Loucy (cell line): ENCODE measurements around the gene SSH3.

Experiments used
- H2AFZ ChIP-seq: fragments of 200-600 bp; sonication (generic); 2 replicates; pipeline ENCODE4 v1.6.0; 2016; ENCODE audit warnings: antibody characterized with exemption, mild to moderate bottlenecking, low read length, moderate library complexity
- H3F3A ChIP-seq: fragments of 200-600 bp; 2 replicates; pipeline ENCODE4 v1.6.0; 2016; ENCODE audit warnings: antibody characterized with exemption, low read depth, mild to moderate bottlenecking
- H3K27me3 ChIP-seq: fragments of 200-600 bp; sonication (generic); 2 replicates; pipeline ENCODE4 v1.6.1; 2014; ENCODE audit warnings: low read length, mild to moderate bottlenecking; ENCODE audit not compliant: insufficient read depth, poor library complexity, severe bottlenecking
- H3K36me3 ChIP-seq: fragments of 200-600 bp; sonication (generic); 2 replicates; pipeline ENCODE4 v1.6.1; 2016; ENCODE audit warnings: low read length; ENCODE audit not compliant: insufficient read depth
- H3K4me1 ChIP-seq: fragments of 200-600 bp; sonication (generic); 2 replicates; pipeline ENCODE4 v1.5.1; 2014; ENCODE audit warnings: low read length, mild to moderate bottlenecking; ENCODE audit not compliant: insufficient read depth, poor library complexity, severe bottlenecking
- H3K4me2 ChIP-seq: fragments of 200-600 bp; sonication (generic); 2 replicates; pipeline ENCODE4 v1.6.0; 2014; ENCODE audit warnings: antibody characterized with exemption, low read length, low read depth, mild to moderate bottlenecking; ENCODE audit not compliant: poor library complexity, severe bottlenecking
- H3K4me3 ChIP-seq: fragments of 200-600 bp; sonication (generic); 2 replicates; pipeline ENCODE4 v1.5.1; 2014; ENCODE audit warnings: low read length, mild to moderate bottlenecking, mixed read lengths; ENCODE audit not compliant: poor library complexity, severe bottlenecking
- H3K79me2 ChIP-seq: fragments of 200-600 bp; sonication (generic); 2 replicates; pipeline ENCODE4 v1.6.1; 2014; ENCODE audit warnings: low read length; ENCODE audit not compliant: insufficient read depth
- H3K9ac ChIP-seq: fragments of 200-600 bp; sonication (generic); 2 replicates; pipeline ENCODE4 v1.6.0; 2014; ENCODE audit warnings: mild to moderate bottlenecking, low read depth, low read length, moderate library complexity; ENCODE audit not compliant: poor library complexity, severe bottlenecking
- H3K9me2 ChIP-seq: fragments of 200-600 bp; sonication (generic); replicated peaks from 2 replicates; pipeline ENCODE4 v1.6.1; 2016; ENCODE audit warnings: low read depth, low read length, mixed read lengths
- H3K9me3 ChIP-seq: fragments of 200-600 bp; sonication (generic); 2 replicates; pipeline ENCODE4 v1.6.1; 2014; ENCODE audit warnings: mild to moderate bottlenecking, antibody characterized with exemption, low read length, low read depth; ENCODE audit not compliant: insufficient read depth
- H4K20me1 ChIP-seq: fragments of 200-600 bp; sonication (generic); 2 replicates; pipeline ENCODE4 v1.6.0; 2014; ENCODE audit warnings: antibody characterized with exemption, low read length, mild to moderate bottlenecking; ENCODE audit not compliant: insufficient read depth, poor library complexity, severe bottlenecking
- EZH2phosphoT487 ChIP-seq: fragments of 200-600 bp; IDR thresholded peaks from 2 replicates; pipeline ENCODE4 v1.6.1; 2018; ENCODE audit warnings: antibody characterized with exemption, mild to moderate bottlenecking, moderate library complexity, borderline replicate concordance
- TF ChIP-seq, protein P1 (sequence below): fragments of 200-600 bp; sonication (generic); conservative IDR thresholded peaks from 2 replicates; pipeline ENCODE4 v1.5.1; 2014; ENCODE audit warnings: mild to moderate bottlenecking, antibody characterized with exemption, low read length

SSH3 gene

DNA sequence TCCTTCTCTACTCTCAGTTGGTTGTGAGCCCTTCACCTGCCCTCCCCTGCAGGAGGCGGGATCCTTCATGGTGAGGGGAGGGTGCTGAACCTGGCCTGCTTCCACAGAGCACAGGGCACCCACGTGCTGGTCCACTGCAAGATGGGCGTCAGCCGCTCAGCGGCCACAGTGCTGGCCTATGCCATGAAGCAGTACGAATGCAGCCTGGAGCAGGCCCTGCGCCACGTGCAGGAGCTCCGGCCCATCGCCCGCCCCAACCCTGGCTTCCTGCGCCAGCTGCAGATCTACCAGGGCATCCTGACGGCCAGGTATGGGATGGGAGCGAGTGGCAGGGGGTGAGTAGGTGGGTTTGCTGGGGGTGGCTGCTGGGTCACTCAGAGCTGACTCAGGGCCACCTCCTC, 6.3 kb downstream of the SSH3 start:
- no peaks in the 10 kb centered on the region for H3K79me2 ChIP-seq
- H3K4me2 ChIP-seq, result no peak overlapping the region
- no peaks in the 10 kb centered on the region for H3K9me2 ChIP-seq
- peaks cover 10% of the 10 kb centered on the region for H3K4me1 ChIP-seq
- no peaks in the 10 kb centered on the region for H4K20me1 ChIP-seq
- H3F3A ChIP-seq, result no peaks in the 10 kb centered on the region
- H3K4me3 ChIP-seq, result no peak overlapping the region
- TF ChIP-seq EZH2phosphoT487, result no peak
- TF ChIP-seq, protein P1, sequence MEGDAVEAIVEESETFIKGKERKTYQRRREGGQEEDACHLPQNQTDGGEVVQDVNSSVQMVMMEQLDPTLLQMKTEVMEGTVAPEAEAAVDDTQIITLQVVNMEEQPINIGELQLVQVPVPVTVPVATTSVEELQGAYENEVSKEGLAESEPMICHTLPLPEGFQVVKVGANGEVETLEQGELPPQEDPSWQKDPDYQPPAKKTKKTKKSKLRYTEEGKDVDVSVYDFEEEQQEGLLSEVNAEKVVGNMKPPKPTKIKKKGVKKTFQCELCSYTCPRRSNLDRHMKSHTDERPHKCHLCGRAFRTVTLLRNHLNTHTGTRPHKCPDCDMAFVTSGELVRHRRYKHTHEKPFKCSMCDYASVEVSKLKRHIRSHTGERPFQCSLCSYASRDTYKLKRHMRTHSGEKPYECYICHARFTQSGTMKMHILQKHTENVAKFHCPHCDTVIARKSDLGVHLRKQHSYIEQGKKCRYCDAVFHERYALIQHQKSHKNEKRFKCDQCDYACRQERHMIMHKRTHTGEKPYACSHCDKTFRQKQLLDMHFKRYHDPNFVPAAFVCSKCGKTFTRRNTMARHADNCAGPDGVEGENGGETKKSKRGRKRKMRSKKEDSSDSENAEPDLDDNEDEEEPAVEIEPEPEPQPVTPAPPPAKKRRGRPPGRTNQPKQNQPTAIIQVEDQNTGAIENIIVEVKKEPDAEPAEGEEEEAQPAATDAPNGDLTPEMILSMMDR, result no peak
- no peak overlapping the region for H2AFZ ChIP-seq
- no peaks in the 10 kb centered on the region for H3K36me3 ChIP-seq
- no peak overlapping the region for H3K9ac ChIP-seq
- H3K9me3 ChIP-seq, result no peaks in the 10 kb centered on the region
- no peaks in the 10 kb centered on the region for H3K27me3 ChIP-seq

DNA sequence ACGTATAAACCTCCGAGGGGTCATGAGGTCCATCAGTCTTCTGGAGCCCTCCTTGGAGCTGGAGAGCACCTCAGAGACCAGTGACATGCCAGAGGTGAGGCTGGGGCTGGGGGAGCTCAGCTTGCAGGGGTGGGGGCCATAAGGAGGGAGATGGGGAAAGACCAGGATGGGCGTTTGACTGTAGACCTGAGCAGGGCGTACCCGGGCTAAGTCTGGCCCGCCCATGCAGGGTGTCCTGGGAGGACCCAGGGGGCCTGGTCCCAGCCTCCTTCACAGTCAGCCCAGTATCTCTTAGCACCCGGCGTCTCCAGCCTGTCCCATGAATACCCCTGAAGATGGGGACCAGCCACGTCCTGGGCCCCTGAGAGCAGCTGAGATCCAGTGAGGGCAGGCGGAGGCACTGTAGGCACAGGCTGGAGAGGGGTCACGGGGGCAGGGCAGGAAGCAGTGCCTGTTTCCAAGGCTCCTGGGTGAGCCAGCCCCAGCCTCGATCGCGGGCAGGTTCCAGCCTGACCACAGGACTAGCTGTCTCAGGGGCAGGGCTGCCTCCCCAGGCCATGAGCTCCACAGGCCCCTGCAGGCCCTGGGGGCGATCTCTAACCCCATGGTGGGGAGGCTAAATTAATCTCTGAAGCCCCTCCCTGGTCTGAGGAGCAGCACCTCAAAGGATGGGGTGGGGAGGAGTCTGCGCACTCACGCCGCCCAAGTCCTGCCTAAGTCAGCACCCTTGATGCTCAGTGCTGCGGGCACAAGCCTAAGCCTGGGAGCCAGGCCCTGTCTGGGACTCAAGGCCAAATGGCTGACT, 7.1 kb downstream of the SSH3 start:
- Histone ChIP-seq H3K36me3 (no peaks in the 10 kb centered on the region), H3K9me2 (no peaks in the 10 kb centered on the region), H3K4me1 (peaks cover 10% of the 10 kb centered on the region), H3K4me2 (no peak overlapping the region), H3K79me2 (no peaks in the 10 kb centered on the region), H3K27me3 (no peaks in the 10 kb centered on the region), H3F3A (no peaks in the 10 kb centered on the region), H3K9ac (no peak overlapping the region), H2AFZ (no peak overlapping the region), H4K20me1 (no peaks in the 10 kb centered on the region), H3K4me3 (no peak overlapping the region), H3K9me3 (no peaks in the 10 kb centered on the region)
- TF ChIP-seq, protein P1, result no peak
- no peak for TF ChIP-seq EZH2phosphoT487

DNA sequence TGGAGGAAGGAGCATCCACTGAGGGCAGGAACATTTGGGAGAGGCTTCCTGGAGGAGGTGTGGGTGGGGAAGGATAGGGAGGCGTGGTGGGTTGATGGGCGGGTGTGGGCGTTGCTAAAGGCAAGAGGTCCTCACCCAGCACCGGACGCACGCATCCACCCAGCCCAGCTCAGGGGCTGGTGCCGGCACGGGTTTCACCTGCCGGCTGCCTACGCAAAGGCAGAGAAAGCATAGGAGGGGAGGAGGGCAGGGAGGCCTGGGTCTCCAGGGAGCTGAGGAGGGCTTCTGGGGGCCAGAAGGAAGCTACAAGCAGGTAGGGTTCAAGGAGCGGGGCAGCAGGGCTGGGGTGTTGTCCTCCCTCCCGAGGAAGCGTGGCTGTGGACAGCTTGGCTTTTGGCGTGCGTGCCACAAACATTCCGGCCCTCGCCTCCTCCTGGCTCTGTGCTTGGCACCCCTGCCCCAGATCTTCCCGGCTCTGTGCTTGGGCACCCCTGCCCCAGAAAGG, 7.8 kb downstream of the SSH3 start:
- H3K4me2 ChIP-seq, result no peak overlapping the region
- TF ChIP-seq EZH2phosphoT487, result no peak
- TF ChIP-seq, protein P1, result no peak
- no peaks in the 10 kb centered on the region for H3K36me3 ChIP-seq

More for the DNA sequence above, 7.8 kb downstream of the SSH3 start:
- H3K9ac ChIP-seq, result no peak overlapping the region
- H3K4me1 ChIP-seq, result peaks cover 10% of the 10 kb centered on the region
- no peaks in the 10 kb centered on the region for H4K20me1 ChIP-seq
- no peaks in the 10 kb centered on the region for H3K27me3 ChIP-seq
- no peak overlapping the region for H2AFZ ChIP-seq
- H3K4me3 ChIP-seq, result no peak overlapping the region
- no peaks in the 10 kb centered on the region for H3K79me2 ChIP-seq
- no peaks in the 10 kb centered on the region for H3F3A ChIP-seq
- no peaks in the 10 kb centered on the region for H3K9me3 ChIP-seq
- no peaks in the 10 kb centered on the region for H3K9me2 ChIP-seq
